NCI-H345 treated with DMSO at 0.1 percent for 48 hours (cell line): ENCODE results near the gene TMEM140.
"Not testable (repeated sequence)": the region's sequence is repeated elsewhere in the genome, so short reads cannot be mapped to it uniquely, and the experiment has no call there.

Source experiments
- DNase-seq: peaks from one replicate; lab custom pipeline; 2025; ENCODE audit not compliant: unreplicated experiment; lab: John Stamatoyannopoulos, UW

Gene TMEM140

GRCh38 chr7:135147899-135148721 lies at the start of gene TMEM140:
TMEM140 (plus strand) TSS chr7:135148072; CDS start chr7:135164442, 16,370 bp downstream.
- DNase-seq, result no peak

GRCh38 chr7:135098391-135098790 lies 49.5 kb upstream of the TMEM140 start:
- DNase-seq, result no peak

GRCh38 chr7:135100856-135101255 lies 47.0 kb upstream of the TMEM140 start:
- no peak for DNase-seq

GRCh38 chr7:135102372-135102771 lies 45.5 kb upstream of the TMEM140 start:
- DNase-seq, result no peak

GRCh38 chr7:135109562-135109961 lies 38.3 kb upstream of the TMEM140 start:
- no peak for DNase-seq

- no peak for DNase-seq
Observed at GRCh38 chr7:135109976-135110375, 37.9 kb upstream of the TMEM140 start.

- no peak for DNase-seq
Observed at GRCh38 chr7:135111379-135111778, 36.5 kb upstream of the TMEM140 start.

- no peak for DNase-seq
Observed at GRCh38 chr7:135114622-135115021, 33.2 kb upstream of the TMEM140 start.

GRCh38 chr7:135117096-135117495 lies 30.8 kb upstream of the TMEM140 start:
- DNase-seq, result no peak

GRCh38 chr7:135121868-135122267 lies 26.0 kb upstream of the TMEM140 start:
- no peak for DNase-seq

- not testable (repeated sequence) for DNase-seq
Observed at GRCh38 chr7:135124631-135125030, 23.2 kb upstream of the TMEM140 start.

GRCh38 chr7:135128931-135129330 lies 18.9 kb upstream of the TMEM140 start:
- DNase-seq, result no peak

- no peak for DNase-seq
Observed at GRCh38 chr7:135129579-135129978, 18.3 kb upstream of the TMEM140 start.

- DNase-seq, result no peak
Observed at GRCh38 chr7:135143885-135144668, 3.8 kb upstream of the TMEM140 start.

- DNase-seq, result no peak
Observed at GRCh38 chr7:135147341-135147898, 452 bp upstream of the TMEM140 start.

- DNase-seq, result no peak
Observed at GRCh38 chr7:135150072-135150782, 2.4 kb downstream of the TMEM140 start.

GRCh38 chr7:135151132-135151531 lies 3.3 kb downstream of the TMEM140 start:
- DNase-seq, result no peak

- no peak for DNase-seq
Observed at GRCh38 chr7:135151533-135151932, 3.7 kb downstream of the TMEM140 start.

GRCh38 chr7:135152442-135152841 lies 4.6 kb downstream of the TMEM140 start:
- no peak for DNase-seq

- DNase-seq, result no peak
Observed at GRCh38 chr7:135154734-135155133, 6.9 kb downstream of the TMEM140 start.

GRCh38 chr7:135156290-135156689 lies 8.4 kb downstream of the TMEM140 start:
- no peak for DNase-seq
